ENCODE data around the gene FLT4. TPM values are rescaled to one million over a fixed set of nuclear protein-coding genes. Genes with fewer than 3 reads are reported as not detected.

Gene FLT4
- total and polyA plus RNA-seq, 9 donors, result 3.3 to 18.5 (median 7.0) TPM

DNA sequence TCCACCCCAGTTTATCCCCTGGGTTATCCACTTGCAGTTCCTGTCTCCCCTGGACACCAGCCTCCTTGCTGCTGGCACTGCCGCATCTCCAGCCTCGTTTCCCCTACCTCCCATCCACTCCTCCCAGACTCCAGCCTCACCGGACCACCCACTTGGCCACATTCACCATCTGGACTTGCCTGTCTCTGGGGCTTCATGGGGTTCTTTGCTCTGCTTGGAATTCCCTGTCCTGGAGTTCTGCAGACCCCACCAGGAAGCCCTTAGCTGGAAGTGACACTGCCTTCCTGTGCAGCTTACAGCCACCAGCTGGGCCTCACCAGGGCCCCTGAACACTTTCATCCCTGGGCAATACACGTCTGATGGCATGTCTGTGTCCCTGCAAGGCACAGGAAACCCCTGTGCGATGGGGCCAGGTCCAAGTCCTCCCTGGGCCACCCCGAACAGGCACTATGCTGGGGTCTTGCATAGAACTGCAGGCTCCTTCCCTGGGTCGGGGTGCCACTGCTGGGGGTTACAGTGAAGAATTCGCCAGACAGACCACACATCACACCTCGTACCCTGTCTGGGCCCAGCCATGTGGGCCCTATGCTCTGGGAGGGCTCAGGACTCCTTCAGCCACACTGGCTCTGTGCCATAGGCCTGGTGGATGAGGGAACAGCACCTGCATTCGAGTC lies 3.0 kb downstream of the FLT4 start:
- Histone ChIP-seq H3K36me3 (no peaks in the 10 kb centered on the region), H3K4me1 (ENCODE audit: insufficient read depth) (no peaks in the 10 kb centered on the region), H3K9me3 (no peaks in the 10 kb centered on the region), H3K4me3 (no peak overlapping the region), H3K27ac (no peak overlapping the region), H3K27me3 (no peaks in the 10 kb centered on the region)
- intact Hi-C loops (cut with DNase I), result no loop called here
- TF ChIP-seq EP300 (IDR thresholded peaks at IDR 0.05) (no peak), CTCF (IDR thresholded peaks at IDR 0.05) (no peak), POLR2A (IDR thresholded peaks at IDR 0.05) (no peak)
- peak in 1 of 5 donors; percentile 11 for DNase-seq
- WGBS, 3 donors, result 78 to 85% (median 82%) methylated on average over 10 of the region's 10 CpGs

DNA sequence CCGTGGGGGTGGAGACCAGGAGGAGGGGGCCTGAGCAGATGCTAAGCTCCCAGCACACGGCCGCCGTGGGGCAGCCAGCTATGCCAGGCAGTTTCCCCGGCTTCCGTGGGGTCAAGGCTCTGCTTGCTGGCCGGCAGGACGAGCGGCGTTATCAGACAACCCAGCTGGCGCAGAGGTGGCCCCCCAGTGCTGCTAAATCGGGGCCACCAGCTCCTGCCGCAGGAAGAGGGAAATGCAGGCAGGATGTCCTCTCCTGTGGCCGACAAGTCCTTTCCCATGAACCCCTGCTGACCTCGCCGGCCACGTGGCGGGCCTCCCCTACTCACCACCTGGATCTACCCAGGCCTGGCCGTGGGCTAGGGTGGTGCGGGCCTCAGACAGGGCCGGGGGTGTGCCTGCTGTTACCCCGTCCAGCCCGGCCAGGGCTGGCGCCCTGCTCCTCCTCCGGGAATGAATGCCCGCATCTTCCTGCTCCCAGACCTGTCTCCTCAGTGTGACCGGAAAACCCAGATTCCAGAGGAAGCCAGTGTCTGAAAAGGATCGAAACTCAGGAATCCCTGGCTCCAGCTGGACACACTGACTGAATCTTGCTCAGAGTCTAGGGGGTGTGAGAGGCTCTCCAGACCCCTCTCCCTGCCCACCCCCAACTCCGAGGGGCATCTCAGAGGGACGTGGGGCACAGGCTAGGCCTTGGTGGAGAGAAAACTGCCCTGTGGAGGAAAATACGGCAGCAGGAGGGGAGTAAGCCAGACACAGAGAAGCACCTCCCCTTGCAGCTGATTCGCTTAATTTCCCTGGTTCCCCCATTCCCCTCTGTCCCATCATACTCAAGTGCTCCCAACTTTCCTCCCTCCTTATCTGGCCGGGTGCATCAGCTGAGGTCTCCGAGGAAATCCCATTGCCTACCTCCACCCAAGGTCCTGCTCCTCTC lies 3.9 kb downstream of the FLT4 start:
- whole genome bisulfite sequencing, 3 donors, result 31 to 52% (median 36%) methylated on average over 31 to 34 of the region's 34 CpGs
- Histone ChIP-seq H3K4me1 (ENCODE audit: insufficient read depth) (no peaks in the 10 kb centered on the region), H3K36me3 (no peaks in the 10 kb centered on the region), H3K4me3 (no peak overlapping the region), H3K27ac (no peak overlapping the region), H3K27me3 (no peaks in the 10 kb centered on the region), H3K9me3 (no peaks in the 10 kb centered on the region)
- no peak for TF ChIP-seq CTCF (IDR thresholded peaks at IDR 0.05)
- no peak for TF ChIP-seq POLR2A (IDR thresholded peaks at IDR 0.05)
- TF ChIP-seq EP300 (IDR thresholded peaks at IDR 0.05), result no peak
- intact Hi-C loops (cut with DNase I), result no loop called here
- DNase-seq, result peak in 1 of 5 donors; percentile 27

DNA sequence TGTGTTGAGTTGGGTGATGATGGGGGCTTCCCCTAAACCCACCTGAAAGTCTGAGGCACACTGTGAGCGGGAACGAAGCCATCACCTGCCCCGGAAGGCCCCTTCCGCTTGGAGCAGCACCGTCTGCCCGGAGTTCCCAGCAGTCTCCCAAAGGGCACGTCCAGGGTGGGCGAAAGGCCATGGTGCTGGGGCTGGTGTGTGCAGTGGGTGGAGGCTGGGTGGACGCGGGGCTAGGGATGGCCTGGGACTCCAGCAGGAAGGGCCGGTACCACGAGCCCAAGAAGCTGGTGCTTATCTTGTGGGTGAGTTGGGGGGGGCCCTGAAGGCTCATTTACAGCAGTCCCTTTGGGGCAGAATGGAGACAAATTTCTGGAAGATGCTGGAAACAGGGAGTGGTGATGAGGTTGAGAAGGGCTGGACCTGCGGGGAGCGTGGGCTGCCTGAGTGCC lies 4.6 kb downstream of the FLT4 start:
- Histone ChIP-seq H3K36me3 (no peaks in the 10 kb centered on the region), H3K27ac (no peak overlapping the region), H3K4me3 (no peak overlapping the region), H3K27me3 (no peaks in the 10 kb centered on the region), H3K4me1 (ENCODE audit: insufficient read depth) (no peaks in the 10 kb centered on the region), H3K9me3 (no peaks in the 10 kb centered on the region)
- intact Hi-C loops (cut with DNase I), result no loop called here
- TF ChIP-seq CTCF (IDR thresholded peaks at IDR 0.05) (no peak), POLR2A (IDR thresholded peaks at IDR 0.05) (no peak), EP300 (IDR thresholded peaks at IDR 0.05) (no peak)
- DNase-seq, result peak in 1 of 5 donors; percentile 14
- 62 to 68% (median 63%) methylated on average over 14 of the region's 14 CpGs for WGBS, 3 donors

- Histone ChIP-seq H3K27me3 (no peaks in the 10 kb centered on the region), H3K9me3 (no peaks in the 10 kb centered on the region), H3K36me3 (no peaks in the 10 kb centered on the region), H3K27ac (no peak overlapping the region), H3K4me3 (no peak overlapping the region), H3K4me1 (ENCODE audit: insufficient read depth) (no peaks in the 10 kb centered on the region)
- intact Hi-C loops (cut with DNase I), result no loop called here
- no peak for DNase-seq
- WGBS, 3 donors, result 80 to 85% (median 83%) methylated on average over 20 of the region's 20 CpGs
- TF ChIP-seq EP300 (IDR thresholded peaks at IDR 0.05), result no peak
- no peak for TF ChIP-seq POLR2A (IDR thresholded peaks at IDR 0.05)
- TF ChIP-seq CTCF (IDR thresholded peaks at IDR 0.05), result no peak
These were observed 5.1 kb downstream of the FLT4 start for GRCh38 chr5:180644129-180644824.

Data from ovary (tissue), 9 donors.